ENCODE measurements around the gene CTNNA3. TPM values are rescaled to one million over a fixed set of nuclear protein-coding genes. Genes with fewer than 3 reads are reported as not detected.

The CTNNA3 gene
- total RNA-seq, 1 donor, result not detected

DNA sequence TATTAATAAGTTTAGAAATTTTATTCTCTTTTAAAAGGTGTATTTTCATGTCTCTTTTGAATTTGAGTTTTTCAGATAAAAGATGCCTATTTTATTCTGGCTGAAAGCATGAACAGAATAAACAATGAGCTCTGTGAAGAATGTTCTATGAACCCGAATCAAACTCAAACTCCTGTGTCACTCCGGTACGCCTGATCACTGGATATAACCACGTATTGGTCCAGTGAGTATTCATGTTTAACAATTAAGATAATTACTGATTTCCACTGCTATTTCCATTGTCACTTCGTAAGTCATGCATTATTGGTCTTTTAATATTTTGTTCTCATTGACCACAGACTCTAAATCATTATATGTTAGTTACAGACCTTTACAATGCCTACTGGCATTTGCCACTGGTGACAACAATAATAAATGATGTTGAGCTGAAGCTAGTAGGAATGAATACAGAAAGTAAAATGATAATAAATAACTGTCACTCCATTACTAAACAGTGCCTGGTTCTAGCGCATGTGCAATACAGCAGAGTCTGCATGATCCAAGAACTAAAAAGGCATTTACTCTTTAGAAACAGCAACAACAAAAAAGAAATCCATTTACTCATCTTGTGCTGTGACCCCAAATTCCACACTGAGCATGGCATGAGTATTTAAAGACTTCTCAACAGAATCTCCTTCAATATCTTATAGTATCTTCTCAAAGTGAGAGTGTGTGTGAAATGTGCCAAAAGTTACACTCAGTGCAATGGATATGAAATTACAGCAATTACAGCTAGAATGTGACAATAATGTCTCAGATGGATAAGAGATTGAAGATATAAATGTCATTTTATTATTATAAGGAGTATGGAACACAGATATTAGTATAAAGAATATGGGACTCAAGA lies 1597.2 kb downstream of the CTNNA3 start:
- no peaks in the 10 kb centered on the region for H3K36me3 ChIP-seq (ENCODE audit: insufficient read depth, low read length)
- TF ChIP-seq, protein P1, sequence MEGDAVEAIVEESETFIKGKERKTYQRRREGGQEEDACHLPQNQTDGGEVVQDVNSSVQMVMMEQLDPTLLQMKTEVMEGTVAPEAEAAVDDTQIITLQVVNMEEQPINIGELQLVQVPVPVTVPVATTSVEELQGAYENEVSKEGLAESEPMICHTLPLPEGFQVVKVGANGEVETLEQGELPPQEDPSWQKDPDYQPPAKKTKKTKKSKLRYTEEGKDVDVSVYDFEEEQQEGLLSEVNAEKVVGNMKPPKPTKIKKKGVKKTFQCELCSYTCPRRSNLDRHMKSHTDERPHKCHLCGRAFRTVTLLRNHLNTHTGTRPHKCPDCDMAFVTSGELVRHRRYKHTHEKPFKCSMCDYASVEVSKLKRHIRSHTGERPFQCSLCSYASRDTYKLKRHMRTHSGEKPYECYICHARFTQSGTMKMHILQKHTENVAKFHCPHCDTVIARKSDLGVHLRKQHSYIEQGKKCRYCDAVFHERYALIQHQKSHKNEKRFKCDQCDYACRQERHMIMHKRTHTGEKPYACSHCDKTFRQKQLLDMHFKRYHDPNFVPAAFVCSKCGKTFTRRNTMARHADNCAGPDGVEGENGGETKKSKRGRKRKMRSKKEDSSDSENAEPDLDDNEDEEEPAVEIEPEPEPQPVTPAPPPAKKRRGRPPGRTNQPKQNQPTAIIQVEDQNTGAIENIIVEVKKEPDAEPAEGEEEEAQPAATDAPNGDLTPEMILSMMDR (IDR thresholded peaks at IDR 0.05; ENCODE audit: extremely low read depth, low read depth, low read length), result no peak
- no peaks in the 10 kb centered on the region for H3K27me3 ChIP-seq (ENCODE audit: insufficient read depth, low read length)
- H3K4me3 ChIP-seq (ENCODE audit: insufficient read depth, low read length), result no peak overlapping the region
- H3K4me1 ChIP-seq (ENCODE audit: insufficient read depth, low read length), result no peaks in the 10 kb centered on the region
- no peak overlapping the region for H3K27ac ChIP-seq (ENCODE audit: low read depth, low read length)
- no peaks in the 10 kb centered on the region for H3K79me2 ChIP-seq (ENCODE audit: insufficient read depth, low read length)
- no peaks in the 10 kb centered on the region for H4K20me1 ChIP-seq (ENCODE audit: insufficient read depth, low read length)
- no peak overlapping the region for H3K4me2 ChIP-seq (ENCODE audit: insufficient read depth, low read length)
- no peak overlapping the region for H2AFZ ChIP-seq (ENCODE audit: low read length)
- DNase-seq (ENCODE audit: insufficient read length, low spot score, missing footprints), result no peak
- H3K9me3 ChIP-seq (ENCODE audit: low read depth, low read length), result peaks cover 2% of the 10 kb centered on the region

- Histone ChIP-seq H3K27ac (ENCODE audit: low read depth, low read length) (no peak overlapping the region), H3K4me3 (ENCODE audit: insufficient read depth, low read length) (no peak overlapping the region), H4K20me1 (ENCODE audit: insufficient read depth, low read length) (no peaks in the 10 kb centered on the region), H3K4me2 (ENCODE audit: insufficient read depth, low read length) (no peak overlapping the region), H3K36me3 (ENCODE audit: insufficient read depth, low read length) (no peaks in the 10 kb centered on the region), H3K9me3 (ENCODE audit: low read depth, low read length) (no peaks in the 10 kb centered on the region), H3K4me1 (ENCODE audit: insufficient read depth, low read length) (no peaks in the 10 kb centered on the region), H3K27me3 (ENCODE audit: insufficient read depth, low read length) (no peaks in the 10 kb centered on the region), H2AFZ (ENCODE audit: low read length) (no peak overlapping the region), H3K79me2 (ENCODE audit: insufficient read depth, low read length) (no peaks in the 10 kb centered on the region)
- no peak for DNase-seq (ENCODE audit: insufficient read length, low spot score, missing footprints)
- TF ChIP-seq, protein P1 (IDR thresholded peaks at IDR 0.05; ENCODE audit: extremely low read depth, low read depth, low read length), result no peak
These were observed 1600.4 kb downstream of the CTNNA3 start for GRCh38 chr10:66095610-66096009.

DNA sequence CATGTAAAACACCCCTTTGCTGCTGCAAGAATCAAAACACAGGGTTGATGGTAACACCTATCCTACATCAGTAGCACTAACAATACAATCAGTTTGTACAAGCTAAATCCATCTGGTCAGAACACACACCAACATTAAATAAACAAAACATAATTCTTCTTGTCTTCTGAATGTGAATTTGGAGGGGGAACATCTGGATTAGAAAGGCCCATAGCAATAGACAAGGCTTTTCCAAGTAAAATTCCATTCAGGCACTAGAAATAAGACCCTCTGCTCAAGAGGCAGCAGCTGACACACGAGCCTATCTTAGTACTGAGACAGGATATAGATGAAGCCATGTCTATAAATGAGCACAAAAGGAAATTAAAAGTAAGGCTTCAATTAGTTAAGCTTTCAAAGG lies 1610.1 kb downstream of the CTNNA3 start:
- Histone ChIP-seq H3K4me2 (ENCODE audit: insufficient read depth, low read length) (no peak overlapping the region), H3K27ac (ENCODE audit: low read depth, low read length) (no peak overlapping the region), H3K36me3 (ENCODE audit: insufficient read depth, low read length) (no peaks in the 10 kb centered on the region), H4K20me1 (ENCODE audit: insufficient read depth, low read length) (no peaks in the 10 kb centered on the region), H2AFZ (ENCODE audit: low read length) (no peak overlapping the region), H3K27me3 (ENCODE audit: insufficient read depth, low read length) (no peaks in the 10 kb centered on the region), H3K4me1 (ENCODE audit: insufficient read depth, low read length) (no peaks in the 10 kb centered on the region), H3K4me3 (ENCODE audit: insufficient read depth, low read length) (no peak overlapping the region), H3K79me2 (ENCODE audit: insufficient read depth, low read length) (no peaks in the 10 kb centered on the region), H3K9me3 (ENCODE audit: low read depth, low read length) (no peaks in the 10 kb centered on the region)
- TF ChIP-seq, protein P1 (IDR thresholded peaks at IDR 0.05; ENCODE audit: extremely low read depth, low read depth, low read length), result no peak
- no peak for DNase-seq (ENCODE audit: insufficient read length, low spot score, missing footprints)

- Histone ChIP-seq H3K4me3 (ENCODE audit: insufficient read depth, low read length) (no peak overlapping the region), H3K36me3 (ENCODE audit: insufficient read depth, low read length) (no peaks in the 10 kb centered on the region), H3K4me1 (ENCODE audit: insufficient read depth, low read length) (no peaks in the 10 kb centered on the region), H3K27ac (ENCODE audit: low read depth, low read length) (no peak overlapping the region), H4K20me1 (ENCODE audit: insufficient read depth, low read length) (no peaks in the 10 kb centered on the region), H2AFZ (ENCODE audit: low read length) (no peak overlapping the region), H3K79me2 (ENCODE audit: insufficient read depth, low read length) (no peaks in the 10 kb centered on the region), H3K4me2 (ENCODE audit: insufficient read depth, low read length) (no peak overlapping the region), H3K9me3 (ENCODE audit: low read depth, low read length) (no peaks in the 10 kb centered on the region), H3K27me3 (ENCODE audit: insufficient read depth, low read length) (no peaks in the 10 kb centered on the region)
- no peak for DNase-seq (ENCODE audit: insufficient read length, low spot score, missing footprints)
- TF ChIP-seq, protein P1 (IDR thresholded peaks at IDR 0.05; ENCODE audit: extremely low read depth, low read depth, low read length), result no peak
These were observed 1624.1 kb downstream of the CTNNA3 start for GRCh38 chr10:66071907-66072306.

Measured in osteoblast (primary cell).